Measurements from ENCODE around the gene CYP4F8. TPM values are rescaled to one million over a fixed set of nuclear protein-coding genes. Genes with fewer than 3 reads are reported as not detected.

CYP4F8 gene
- total RNA-seq, 1 experiment from 2014 or later: not detected

DNA sequence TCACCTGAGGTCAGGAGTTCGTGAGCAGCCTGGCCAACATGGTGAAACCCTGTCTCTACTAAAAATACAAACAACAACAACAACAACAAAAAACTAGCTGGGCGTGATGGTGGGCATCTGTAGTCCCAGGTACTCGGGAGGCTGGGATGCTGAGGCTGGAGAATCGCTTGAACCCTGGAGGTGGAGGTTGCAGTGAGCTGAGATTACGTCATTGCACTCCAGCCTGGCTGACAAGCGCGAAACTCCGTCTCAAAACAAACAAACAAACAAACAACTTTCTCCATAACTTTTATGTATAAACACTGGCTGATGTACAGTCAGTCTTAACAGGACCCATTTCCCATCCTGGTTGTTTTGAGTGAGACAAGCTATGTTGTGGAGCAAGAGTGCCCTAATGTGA, 5.8 kb upstream of the CYP4F8 start:
- in situ Hi-C loops (cut with HindIII; ENCODE audit: low pct_unique_long_range_greater_than_20kb, low sequenced_read_pairs) (no loop called here), intact Hi-C loops (cut with micrococcal nuclease; ENCODE audit: unreplicated experiment) (no loop called here)
- H3K4me3 ChIP-seq (ENCODE audit: low read depth in 2 of 2, low read length in 2 of 2): no peak overlapping the region
- H3K27me3 ChIP-seq (ENCODE audit: control insufficient read depth, insufficient read depth, low read length): no peaks in the 10 kb centered on the region
- no peak overlapping the region for H3K27ac ChIP-seq (ENCODE audit: low read length)
- DNase-seq (ENCODE audit: low read depth, low spot score) (no peak), ATAC-seq (no peak)
- ChIA-PET CTCF (interaction anchor here (0.6 to 0.9 kb wide), 2 partner anchors 25 to 110 kb away, joined by 3 read pairs; no protein-coding TSS in a partner anchor), POLR2A (no interaction called here)
- no peaks in the 10 kb centered on the region for H3K9me3 ChIP-seq (ENCODE audit: control insufficient read depth, insufficient read depth, low read depth, low read length)
- no peaks in the 10 kb centered on the region for H3K4me1 ChIP-seq (ENCODE audit: control insufficient read depth, insufficient read depth, low read length)
- no peaks in the 10 kb centered on the region for H3K36me3 ChIP-seq (ENCODE audit: control insufficient read depth, insufficient read depth, low read length)
- no TSS peak for BruUV-seq (replicated peaks)
- TF ChIP-seq SIN3A (IDR thresholded peaks at IDR 0.05; ENCODE audit: borderline replicate concordance, insufficient read depth, low read depth, low read length): no peak
- no peak for TF ChIP-seq TCF7L2 (IDR thresholded peaks at IDR 0.05; ENCODE audit: low read depth, low read length)
- TF ChIP-seq, protein P1, sequence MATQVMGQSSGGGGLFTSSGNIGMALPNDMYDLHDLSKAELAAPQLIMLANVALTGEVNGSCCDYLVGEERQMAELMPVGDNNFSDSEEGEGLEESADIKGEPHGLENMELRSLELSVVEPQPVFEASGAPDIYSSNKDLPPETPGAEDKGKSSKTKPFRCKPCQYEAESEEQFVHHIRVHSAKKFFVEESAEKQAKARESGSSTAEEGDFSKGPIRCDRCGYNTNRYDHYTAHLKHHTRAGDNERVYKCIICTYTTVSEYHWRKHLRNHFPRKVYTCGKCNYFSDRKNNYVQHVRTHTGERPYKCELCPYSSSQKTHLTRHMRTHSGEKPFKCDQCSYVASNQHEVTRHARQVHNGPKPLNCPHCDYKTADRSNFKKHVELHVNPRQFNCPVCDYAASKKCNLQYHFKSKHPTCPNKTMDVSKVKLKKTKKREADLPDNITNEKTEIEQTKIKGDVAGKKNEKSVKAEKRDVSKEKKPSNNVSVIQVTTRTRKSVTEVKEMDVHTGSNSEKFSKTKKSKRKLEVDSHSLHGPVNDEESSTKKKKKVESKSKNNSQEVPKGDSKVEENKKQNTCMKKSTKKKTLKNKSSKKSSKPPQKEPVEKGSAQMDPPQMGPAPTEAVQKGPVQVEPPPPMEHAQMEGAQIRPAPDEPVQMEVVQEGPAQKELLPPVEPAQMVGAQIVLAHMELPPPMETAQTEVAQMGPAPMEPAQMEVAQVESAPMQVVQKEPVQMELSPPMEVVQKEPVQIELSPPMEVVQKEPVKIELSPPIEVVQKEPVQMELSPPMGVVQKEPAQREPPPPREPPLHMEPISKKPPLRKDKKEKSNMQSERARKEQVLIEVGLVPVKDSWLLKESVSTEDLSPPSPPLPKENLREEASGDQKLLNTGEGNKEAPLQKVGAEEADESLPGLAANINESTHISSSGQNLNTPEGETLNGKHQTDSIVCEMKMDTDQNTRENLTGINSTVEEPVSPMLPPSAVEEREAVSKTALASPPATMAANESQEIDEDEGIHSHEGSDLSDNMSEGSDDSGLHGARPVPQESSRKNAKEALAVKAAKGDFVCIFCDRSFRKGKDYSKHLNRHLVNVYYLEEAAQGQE (IDR thresholded peaks at IDR 0.05; ENCODE audit: insufficient read depth in 1 of 2, low read depth in 2 of 2, low read length in 1 of 2): no peak
- TF ChIP-seq, protein P2, sequence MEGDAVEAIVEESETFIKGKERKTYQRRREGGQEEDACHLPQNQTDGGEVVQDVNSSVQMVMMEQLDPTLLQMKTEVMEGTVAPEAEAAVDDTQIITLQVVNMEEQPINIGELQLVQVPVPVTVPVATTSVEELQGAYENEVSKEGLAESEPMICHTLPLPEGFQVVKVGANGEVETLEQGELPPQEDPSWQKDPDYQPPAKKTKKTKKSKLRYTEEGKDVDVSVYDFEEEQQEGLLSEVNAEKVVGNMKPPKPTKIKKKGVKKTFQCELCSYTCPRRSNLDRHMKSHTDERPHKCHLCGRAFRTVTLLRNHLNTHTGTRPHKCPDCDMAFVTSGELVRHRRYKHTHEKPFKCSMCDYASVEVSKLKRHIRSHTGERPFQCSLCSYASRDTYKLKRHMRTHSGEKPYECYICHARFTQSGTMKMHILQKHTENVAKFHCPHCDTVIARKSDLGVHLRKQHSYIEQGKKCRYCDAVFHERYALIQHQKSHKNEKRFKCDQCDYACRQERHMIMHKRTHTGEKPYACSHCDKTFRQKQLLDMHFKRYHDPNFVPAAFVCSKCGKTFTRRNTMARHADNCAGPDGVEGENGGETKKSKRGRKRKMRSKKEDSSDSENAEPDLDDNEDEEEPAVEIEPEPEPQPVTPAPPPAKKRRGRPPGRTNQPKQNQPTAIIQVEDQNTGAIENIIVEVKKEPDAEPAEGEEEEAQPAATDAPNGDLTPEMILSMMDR (IDR thresholded peaks at IDR 0.05): no peak
- TF ChIP-seq POLR2AphosphoS5 (IDR thresholded peaks at IDR 0.05; ENCODE audit: low read depth, low read length): no peak

DNA sequence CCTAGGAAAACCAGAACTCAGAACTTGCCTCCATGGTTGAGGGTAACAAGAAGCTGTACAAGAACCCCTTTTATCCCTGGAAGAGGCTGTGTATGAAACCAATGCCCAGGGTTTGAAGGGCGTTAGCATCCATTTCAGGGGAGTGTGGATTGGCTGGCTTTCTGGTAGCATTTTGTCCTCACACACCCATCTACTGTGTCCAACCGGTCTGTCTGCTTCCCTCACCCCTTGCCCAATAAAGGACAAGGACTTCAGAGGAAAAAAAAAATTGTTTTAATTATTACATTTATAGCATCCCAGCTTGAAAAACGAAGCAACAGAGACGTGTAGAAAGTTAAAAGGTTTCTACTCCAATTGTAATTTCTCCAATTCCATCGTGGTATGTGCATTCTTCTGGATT, 2.7 kb upstream of the CYP4F8 start:
- in situ Hi-C loops (cut with HindIII; ENCODE audit: low pct_unique_long_range_greater_than_20kb, low sequenced_read_pairs): no loop called here
- no TSS peak for BruUV-seq (replicated peaks)
- Histone ChIP-seq H3K27ac (ENCODE audit: low read length) (no peak overlapping the region), H3K4me1 (ENCODE audit: control insufficient read depth, insufficient read depth, low read length) (no peaks in the 10 kb centered on the region), H3K27me3 (ENCODE audit: control insufficient read depth, insufficient read depth, low read length) (no peaks in the 10 kb centered on the region), H3K4me3 (ENCODE audit: low read depth in 2 of 2, low read length in 2 of 2) (no peak overlapping the region), H3K9me3 (ENCODE audit: control insufficient read depth, insufficient read depth, low read depth, low read length) (no peaks in the 10 kb centered on the region), H3K36me3 (ENCODE audit: control insufficient read depth, insufficient read depth, low read length) (no peaks in the 10 kb centered on the region)
- ATAC-seq (no peak), DNase-seq (ENCODE audit: low read depth, low spot score) (no peak)
- CTCF ChIA-PET: no interaction called here
- TF ChIP-seq TCF7L2 (IDR thresholded peaks at IDR 0.05; ENCODE audit: low read depth, low read length): no peak
- intact Hi-C loops (cut with micrococcal nuclease; ENCODE audit: unreplicated experiment): no loop called here
- POLR2A ChIA-PET: no interaction called here

DNA sequence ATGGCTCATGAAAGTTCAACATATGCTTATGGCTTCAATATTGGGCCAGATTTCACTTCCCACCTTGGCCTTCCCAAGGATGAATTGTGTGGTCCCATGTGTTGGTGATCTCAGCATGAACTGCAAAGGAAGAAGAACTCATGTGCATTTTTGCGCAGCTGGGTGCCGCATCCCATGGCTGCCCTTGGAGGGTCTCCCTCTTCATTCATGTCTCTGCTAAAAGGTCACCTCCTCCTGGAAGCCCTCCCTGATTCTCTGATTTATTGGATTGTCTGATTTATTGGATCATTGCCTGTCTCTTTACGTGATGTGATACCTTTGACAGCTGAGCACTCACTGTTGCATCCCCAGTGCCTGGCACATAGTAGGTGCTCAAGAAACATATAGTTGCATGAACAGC, 1.7 kb upstream of the CYP4F8 start:
- in situ Hi-C loops (cut with HindIII; ENCODE audit: low pct_unique_long_range_greater_than_20kb, low sequenced_read_pairs): no loop called here
- no TSS peak for BruUV-seq (replicated peaks)
- CTCF ChIA-PET: no interaction called here

More for the DNA sequence above, 1.7 kb upstream of the CYP4F8 start:
- no peaks in the 10 kb centered on the region for H3K4me1 ChIP-seq (ENCODE audit: control insufficient read depth, insufficient read depth, low read length)
- H3K36me3 ChIP-seq (ENCODE audit: control insufficient read depth, insufficient read depth, low read length): no peaks in the 10 kb centered on the region
- TF ChIP-seq, protein P1 (IDR thresholded peaks at IDR 0.05; ENCODE audit: insufficient read depth in 1 of 2, low read depth in 2 of 2, low read length in 1 of 2): no peak
- no peak for TF ChIP-seq POLR2AphosphoS5 (IDR thresholded peaks at IDR 0.05; ENCODE audit: low read depth, low read length)
- no peak for TF ChIP-seq SIN3A (IDR thresholded peaks at IDR 0.05; ENCODE audit: borderline replicate concordance, insufficient read depth, low read depth, low read length)
- TF ChIP-seq, protein P2 (IDR thresholded peaks at IDR 0.05): no peak
- TF ChIP-seq TCF7L2 (IDR thresholded peaks at IDR 0.05; ENCODE audit: low read depth, low read length): no peak
- intact Hi-C loops (cut with micrococcal nuclease; ENCODE audit: unreplicated experiment): no loop called here
- POLR2A ChIA-PET: no interaction called here
- H3K4me3 ChIP-seq (ENCODE audit: low read depth in 2 of 2, low read length in 2 of 2): no peak overlapping the region
- no peak overlapping the region for H3K27ac ChIP-seq (ENCODE audit: low read length)
- ATAC-seq: no peak
- no peaks in the 10 kb centered on the region for H3K27me3 ChIP-seq (ENCODE audit: control insufficient read depth, insufficient read depth, low read length)
- no peaks in the 10 kb centered on the region for H3K9me3 ChIP-seq (ENCODE audit: control insufficient read depth, insufficient read depth, low read depth, low read length)
- DNase-seq (ENCODE audit: low read depth, low spot score): no peak
